Pons (tissue), 1 donor: ENCODE results near the gene THSD7B.

ENCODE experiments used
- DNase-seq: peaks from one replicate; pipeline ENCODE4 v3.0.0-alpha.2; 2016; ENCODE audit warnings: low spot score

THSD7B gene

DNA sequence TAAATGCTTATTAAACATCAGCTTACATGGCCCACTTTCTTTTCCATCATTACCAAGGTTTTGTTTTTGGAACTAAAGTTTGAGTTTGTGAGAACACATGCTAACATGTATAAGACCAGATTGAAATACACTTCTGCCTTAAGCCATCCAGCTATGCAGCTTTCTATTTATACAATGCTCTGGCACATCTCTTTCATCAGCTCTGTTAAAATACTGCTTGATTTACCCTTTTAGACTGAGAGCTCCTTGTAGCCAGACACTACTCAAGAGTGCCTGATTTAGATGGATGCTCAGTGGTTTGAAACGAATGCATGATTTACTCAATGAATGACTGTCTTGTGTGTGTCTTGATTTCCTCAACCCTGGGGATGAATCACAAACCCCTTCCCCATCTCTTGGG lies 392.5 kb downstream of the THSD7B start:
- no peak for DNase-seq

DNA sequence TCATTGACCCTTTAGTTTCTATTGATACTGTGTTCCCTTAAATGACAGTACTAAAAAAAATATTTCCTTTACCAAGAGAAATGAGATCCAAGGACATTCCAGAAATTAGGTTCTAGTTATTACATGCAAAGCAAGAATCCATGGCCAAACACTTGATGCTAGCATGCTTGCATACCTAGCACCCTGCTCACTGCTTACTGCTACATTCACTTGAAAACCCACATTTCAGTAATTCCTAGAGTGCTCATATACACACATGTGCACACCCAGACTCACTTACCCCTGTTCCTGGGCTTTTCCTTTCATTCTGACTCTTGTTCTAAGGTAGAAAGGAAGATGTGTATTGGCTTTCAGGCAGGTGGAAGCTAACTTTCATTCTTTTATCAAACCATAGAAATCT lies 395.9 kb downstream of the THSD7B start:
- DNase-seq = no peak

DNA sequence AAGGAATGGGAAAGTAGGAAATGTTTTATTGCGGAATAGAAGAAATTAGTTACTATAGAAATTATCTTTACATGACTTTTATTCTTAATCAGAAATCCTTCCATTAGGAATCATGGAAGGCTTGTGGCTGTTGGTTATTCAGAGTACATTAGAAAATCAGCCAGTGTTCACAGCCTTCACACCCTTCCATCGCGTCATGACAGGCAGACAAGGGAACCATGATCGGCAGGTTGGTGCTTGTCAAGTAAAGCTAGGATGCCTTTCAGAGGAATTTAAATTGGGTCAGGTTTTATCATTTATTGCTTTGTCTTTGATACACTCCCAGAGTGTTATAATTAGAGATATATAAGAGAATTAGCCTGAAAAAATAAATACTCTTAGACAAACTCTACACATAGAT lies 400.6 kb downstream of the THSD7B start:
- no peak for DNase-seq

DNA sequence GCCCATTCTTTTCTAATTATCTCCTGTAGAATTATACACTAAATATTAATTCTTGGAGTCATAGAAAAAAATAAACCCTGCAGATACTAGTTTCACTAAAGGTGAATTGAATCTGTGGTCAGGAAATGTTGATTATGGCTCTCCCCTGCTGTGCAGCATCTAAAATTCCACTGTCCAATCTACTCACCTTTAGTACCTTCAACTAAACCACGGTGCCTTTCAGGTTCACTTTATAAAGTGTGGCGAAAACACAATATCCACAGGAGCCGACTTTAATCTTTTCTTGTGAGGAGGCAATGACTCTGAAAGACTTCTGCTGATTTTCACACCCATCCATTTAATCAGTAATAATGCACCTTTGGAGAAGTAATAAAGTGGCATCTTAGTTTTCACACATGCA lies 402.3 kb downstream of the THSD7B start:
- DNase-seq = no peak

GRCh38 chr2:137168552-137168951 lies 403.2 kb downstream of the THSD7B start:
- DNase-seq = no peak

- no peak for DNase-seq
These were observed 406.8 kb downstream of the THSD7B start for GRCh38 chr2:137172162-137172561.

GRCh38 chr2:137173463-137173862 lies 408.1 kb downstream of the THSD7B start:
- DNase-seq = no peak

- DNase-seq = no peak
These were observed 409.9 kb downstream of the THSD7B start for GRCh38 chr2:137175246-137175645.

GRCh38 chr2:137178951-137179377 lies 413.6 kb downstream of the THSD7B start:
- no peak for DNase-seq

DNA sequence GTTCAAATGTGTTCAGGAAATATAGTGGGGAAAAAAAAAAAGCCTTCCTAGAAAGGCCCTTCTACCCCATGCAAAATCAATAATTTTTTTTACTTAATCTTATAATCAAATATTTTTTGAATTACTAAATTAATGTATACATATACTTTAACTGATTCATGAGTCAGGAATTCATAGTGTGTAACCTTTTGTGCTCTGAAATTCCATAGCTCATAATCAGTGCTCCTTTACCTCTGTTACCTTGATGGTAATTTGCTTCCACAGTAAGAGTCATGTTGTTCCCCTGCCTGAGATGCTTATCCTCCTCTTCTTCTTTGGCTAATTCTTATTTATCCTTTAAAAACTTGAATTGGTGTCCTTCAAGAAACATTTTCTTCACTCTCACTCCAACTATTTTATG lies 414.2 kb downstream of the THSD7B start:
- no peak for DNase-seq

GRCh38 chr2:137180012-137180411 lies 414.7 kb downstream of the THSD7B start:
- DNase-seq = no peak

- no peak for DNase-seq
These were observed 416.0 kb downstream of the THSD7B start for GRCh38 chr2:137181370-137181769.

DNA sequence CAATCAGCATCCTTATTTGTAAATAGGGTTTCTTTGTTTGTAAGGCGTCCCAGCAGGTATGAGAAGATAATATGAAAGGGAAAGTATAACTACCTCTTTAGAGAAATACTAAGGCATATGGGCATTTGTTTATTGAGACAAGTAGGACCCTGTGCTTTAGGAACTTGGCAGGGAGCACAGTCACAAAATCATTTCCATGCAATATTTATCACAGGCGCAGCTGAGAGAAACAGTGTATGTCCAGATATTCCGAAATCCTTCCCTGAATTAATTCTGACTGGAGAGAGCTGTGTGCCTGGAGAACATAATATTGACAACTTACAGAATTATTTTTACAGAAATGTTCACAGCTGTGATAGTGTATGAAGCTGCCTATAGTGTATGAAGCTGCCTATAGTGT lies 416.7 kb downstream of the THSD7B start:
- no peak for DNase-seq

GRCh38 chr2:137183206-137183898 lies 418.0 kb downstream of the THSD7B start:
- no peak for DNase-seq

- DNase-seq = no peak
These were observed 420.2 kb downstream of the THSD7B start for GRCh38 chr2:137185378-137186078.

DNA sequence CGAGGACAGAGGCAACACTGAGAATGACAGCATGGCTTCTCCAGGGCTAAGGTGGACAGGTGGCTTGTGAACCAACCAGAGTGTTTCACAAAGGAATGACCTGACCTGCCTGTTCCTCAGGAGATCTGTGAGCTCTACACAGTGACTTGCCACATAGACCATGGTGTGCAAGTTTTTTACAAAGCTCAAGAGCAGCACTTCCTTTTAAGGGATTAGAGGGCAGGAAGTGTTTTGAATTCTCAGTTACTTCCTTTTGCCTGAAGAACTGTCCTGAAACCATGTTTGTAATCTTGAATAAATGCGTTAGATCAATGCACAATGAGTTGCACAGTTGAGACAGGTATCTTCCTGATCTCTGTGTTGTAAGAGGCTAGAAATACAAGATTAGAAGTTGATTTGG lies 421.9 kb downstream of the THSD7B start:
- DNase-seq = no peak

DNA sequence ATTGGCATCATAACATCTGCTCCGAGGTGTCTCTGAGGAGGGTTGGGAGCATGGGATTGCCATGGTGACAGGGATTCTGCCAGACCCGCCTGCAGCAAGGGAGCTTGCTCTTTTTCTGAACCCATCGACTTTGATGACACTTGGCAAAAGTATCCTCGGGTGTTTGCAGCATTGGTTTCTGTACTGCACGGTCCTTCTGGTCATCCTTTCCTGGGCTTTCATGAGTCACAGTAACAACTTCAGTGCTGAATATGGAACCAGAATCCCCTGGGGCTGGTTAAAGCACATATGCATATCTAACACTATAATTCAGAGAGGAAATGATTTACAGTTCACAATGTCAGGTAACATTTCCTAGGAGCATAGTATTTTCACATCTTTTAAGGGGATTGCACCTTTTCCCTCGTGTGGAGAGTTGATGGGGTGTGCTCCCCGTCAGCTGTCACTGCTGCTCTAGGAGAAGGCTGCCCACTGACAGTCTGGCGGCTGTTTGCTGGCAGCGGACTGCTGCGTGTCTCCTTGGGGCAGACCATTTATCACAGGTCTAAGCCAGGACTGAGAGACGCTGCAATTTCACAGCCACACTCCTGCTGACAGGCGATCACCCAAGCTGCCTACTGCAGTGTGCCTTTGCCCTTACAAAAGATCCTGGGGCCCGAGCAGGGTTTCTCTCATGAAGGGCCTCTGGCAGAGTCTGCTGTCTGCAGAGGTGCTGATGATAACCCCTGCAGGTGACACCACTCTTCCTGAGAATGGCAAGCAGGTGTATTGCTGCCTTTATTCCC lies 425.3 kb downstream of the THSD7B start:
- DNase-seq = no peak

DNA sequence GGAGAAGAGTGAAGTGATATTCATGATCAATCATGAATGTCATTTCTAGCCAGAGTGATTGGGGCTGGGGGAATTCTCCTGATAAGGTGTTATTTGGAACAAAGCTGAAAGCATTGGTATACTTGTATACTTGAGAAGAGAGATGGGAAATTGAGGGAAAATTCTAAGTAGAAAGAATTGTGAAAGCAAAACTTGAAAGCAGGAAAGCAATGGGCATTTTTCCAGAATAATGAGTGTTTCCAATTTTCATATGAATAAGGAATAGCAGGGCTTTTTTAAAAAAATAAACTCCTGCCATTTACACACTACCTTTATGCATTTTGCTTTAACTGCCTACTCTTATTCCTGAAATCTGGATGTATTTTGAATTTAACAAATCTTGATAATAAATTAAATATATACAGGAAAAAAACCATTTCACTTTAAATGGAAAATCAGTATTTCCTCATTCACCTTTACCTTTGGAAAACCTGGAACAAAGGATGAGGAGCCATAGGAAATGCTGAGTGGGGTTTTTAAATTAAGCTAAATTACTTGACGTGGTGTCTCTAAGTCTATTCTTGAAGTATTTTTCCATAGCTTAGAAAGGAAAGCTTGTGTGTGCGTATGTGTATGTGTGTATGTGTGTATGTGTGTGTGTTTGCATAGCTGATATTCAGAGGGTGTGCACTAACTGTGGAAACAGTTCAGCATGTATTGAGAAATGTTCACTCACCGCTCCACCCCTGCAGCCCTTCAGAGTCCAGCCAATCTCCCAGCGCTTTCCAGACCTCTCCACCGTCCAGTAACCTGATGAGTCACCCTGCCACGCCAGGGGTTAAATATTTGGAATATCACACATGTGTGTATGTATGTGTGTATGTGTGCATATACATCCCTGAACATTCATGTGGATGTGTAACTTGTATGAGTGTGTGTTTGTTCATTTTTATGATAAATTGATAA lies 427.3 kb downstream of the THSD7B start:
- DNase-seq = no peak

DNA sequence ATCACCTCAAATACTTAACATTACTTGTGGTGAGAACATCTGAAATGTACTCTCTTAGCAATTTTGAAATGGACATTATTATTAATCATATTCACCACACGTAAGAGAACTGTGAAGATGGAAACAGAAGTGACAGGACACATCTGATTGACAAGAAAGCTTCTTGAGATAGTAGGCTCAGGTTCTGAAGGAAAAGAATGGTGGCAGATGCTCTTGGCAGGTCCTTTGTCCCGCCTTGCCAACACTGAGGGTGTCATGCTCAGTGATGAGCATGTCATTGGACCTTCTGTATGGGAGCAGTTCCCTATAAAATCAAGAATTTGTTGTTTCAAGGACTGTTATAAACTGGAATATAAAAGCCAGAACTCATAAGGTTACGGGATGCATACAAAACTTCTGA lies 428.1 kb downstream of the THSD7B start:
- no peak for DNase-seq

- DNase-seq = no peak
These were observed 428.8 kb downstream of the THSD7B start for GRCh38 chr2:137194111-137194510.

DNA sequence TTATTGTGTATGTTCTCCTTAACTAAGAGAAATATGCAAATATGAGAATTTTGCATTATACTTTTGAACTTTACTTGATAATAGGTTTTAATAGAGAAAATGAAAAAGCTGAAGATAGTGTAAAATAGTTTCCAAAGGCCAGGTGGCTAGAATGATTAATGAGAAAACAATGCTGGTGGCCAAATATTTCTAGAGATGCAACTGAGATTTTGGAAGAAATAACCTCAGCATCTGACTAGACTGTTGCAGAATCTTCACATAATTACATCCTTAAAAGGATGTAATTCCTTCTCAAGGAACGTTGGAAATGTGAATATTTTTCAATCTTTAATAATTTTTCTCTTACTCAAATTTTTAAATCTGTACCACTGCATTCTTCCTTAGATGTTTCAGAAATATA lies 434.4 kb downstream of the THSD7B start:
- DNase-seq = no peak

DNA sequence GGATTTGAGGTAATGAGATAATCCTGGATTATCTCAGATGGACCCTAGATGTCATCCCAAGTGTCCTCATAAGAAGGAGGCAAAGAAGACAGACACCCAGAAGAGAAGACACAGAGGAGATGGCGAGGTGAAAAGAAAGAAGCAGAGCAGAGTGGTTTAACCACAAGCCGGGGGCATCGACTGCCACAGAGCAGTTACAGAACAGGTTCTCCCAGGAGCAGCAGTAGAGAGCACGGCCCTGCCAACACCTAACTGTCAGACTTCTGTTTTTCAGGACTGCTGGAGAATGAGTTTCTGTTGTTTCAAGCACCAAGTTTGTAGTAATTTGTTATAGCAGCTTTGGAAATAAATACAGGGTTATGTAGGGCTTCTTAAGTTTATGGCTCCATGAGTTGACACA lies 437.0 kb downstream of the THSD7B start:
- DNase-seq = no peak
